BJ (cell line): Measurements from ENCODE around the gene PTPRR. TPM values are rescaled to one million over a fixed set of nuclear protein-coding genes. Genes with fewer than 3 reads are reported as not detected.

Experiments used
- CTCF ChIA-PET: fragments of 350-600 bp; formaldehyde crosslinking; extraction: SDS; loops from one replicate; lab custom pipeline; 2021; ENCODE audit warnings: antibody characterized with exemption, inconsistent platforms; lab: Yijun Ruan, JAX
- POLR2A ChIA-PET: fragments of 300-600 bp; sonication (Branson Sonifier 250); formaldehyde crosslinking; extraction: SDS; loops from one replicate; lab custom pipeline; 2021; ENCODE audit warnings: antibody characterized with exemption; lab: Charles Lee
- DNase-seq: peaks from one replicate; pipeline ENCODE4 v3.0.0-alpha.2; 2011; ENCODE audit warnings: low read depth
- H3K27me3 ChIP-seq: 2 replicates; pipeline ENCODE4 v1.6.0; 2011; ENCODE audit warnings: low read length; ENCODE audit not compliant: control insufficient read depth, insufficient read depth
- H3K36me3 ChIP-seq: 2 replicates; pipeline ENCODE4 v1.5.1; 2011; ENCODE audit warnings: low read length; ENCODE audit not compliant: control insufficient read depth, insufficient read depth
- H3K4me3 ChIP-seq: 2 replicates; pipeline ENCODE4 v1.5.1; 2011; ENCODE audit warnings: low read depth, mild to moderate bottlenecking, control low read depth, low read length
- CTCF ChIP-seq: IDR thresholded peaks from 2 replicates; pipeline ENCODE4 v1.5.1; 2011; ENCODE audit warnings: low read depth, mild to moderate bottlenecking, control low read depth, inconsistent platforms, low read length, moderate library complexity; ENCODE audit not compliant: insufficient read depth
- polyA plus RNA-seq: library from polyadenylated mRNA; depleted of rRNA; stranded (reverse); fragments of >200 nt; gene quantifications from 2 replicates; pipeline ENCODE4 v1.2.3, GENCODE V29; 2011

PTPRR gene
- polyA plus RNA-seq, 1 experiment = 0.40 TPM

GRCh38 chr12:70733385-70733784 lies 187.2 kb downstream of the PTPRR start:
- peaks cover 1% of the 10 kb centered on the region; the same call in 1 of the 2 replicates for H3K27me3 ChIP-seq
- no peak for DNase-seq
- H3K36me3 ChIP-seq = no peaks in the 10 kb centered on the region
- ChIA-PET POLR2A (no interaction called here), CTCF (interaction anchor here (0.6 to 4.3 kb wide), 8 partner anchors 114 to 986 kb away, joined by 3 to 27 read pairs (median 12); no protein-coding TSS in a partner anchor)
- H3K4me3 ChIP-seq = no peak overlapping the region
- TF ChIP-seq CTCF = peak; percentile 73

- H3K4me3 ChIP-seq = no peak overlapping the region
- CTCF ChIA-PET = interaction anchor here (0.6 to 4.3 kb wide), 8 partner anchors 117 to 952 kb away, joined by 3 to 27 read pairs (median 12); no protein-coding TSS in a partner anchor
- TF ChIP-seq CTCF = no peak
- H3K27me3 ChIP-seq = peaks cover 1% of the 10 kb centered on the region; the same call in 1 of the 2 replicates
- H3K36me3 ChIP-seq = no peaks in the 10 kb centered on the region
- no peak for DNase-seq
- POLR2A ChIA-PET = no interaction called here
Observed at GRCh38 chr12:70732287-70732686, 188.3 kb downstream of the PTPRR start.

GRCh38 chr12:70730675-70731180 lies 189.8 kb downstream of the PTPRR start:
- POLR2A ChIA-PET = no interaction called here
- CTCF ChIA-PET = interaction anchor here (0.7 to 4.4 kb wide), 14 partner anchors 10 to 951 kb away, joined by 3 to 58 read pairs (median 4); no protein-coding TSS in a partner anchor
- H3K36me3 ChIP-seq = no peaks in the 10 kb centered on the region

GRCh38 chr12:70724444-70724843 lies 196.1 kb downstream of the PTPRR start:
- no peaks in the 10 kb centered on the region for H3K27me3 ChIP-seq
- no peak overlapping the region for H3K4me3 ChIP-seq
- H3K36me3 ChIP-seq = no peaks in the 10 kb centered on the region
- ChIA-PET CTCF (interaction anchor here (1.2 kb wide), 1 partner anchor 845 kb away, joined by 6 read pairs; no protein-coding TSS in a partner anchor), POLR2A (no interaction called here)
- TF ChIP-seq CTCF = peak; percentile 34
- no peak for DNase-seq

More at GRCh38 chr12:70730675-70731180, 189.8 kb downstream of the PTPRR start:
- Histone ChIP-seq H3K4me3 (no peak overlapping the region), H3K27me3 (peaks cover 1% of the 10 kb centered on the region; the same call in 1 of the 2 replicates)
- TF ChIP-seq CTCF = no peak
- no peak for DNase-seq

GRCh38 chr12:70722584-70723343 lies 197.8 kb downstream of the PTPRR start:
- DNase-seq = no peak
- H3K27me3 ChIP-seq = no peaks in the 10 kb centered on the region
- H3K4me3 ChIP-seq = no peak overlapping the region
- no peaks in the 10 kb centered on the region for H3K36me3 ChIP-seq
- CTCF ChIA-PET = interaction anchor here (0.6 to 7.7 kb wide), 3 partner anchors 130 to 1206 kb away, joined by 3 to 117 read pairs (median 8); no protein-coding TSS in a partner anchor
- POLR2A ChIA-PET = no interaction called here
- TF ChIP-seq CTCF = no peak
